Measurements from ENCODE around the gene KRT7. TPM values are rescaled to one million over a fixed set of nuclear protein-coding genes. Genes with fewer than 3 reads are reported as not detected.

Gene KRT7
- total RNA-seq, 1 experiment from 2014 or later = 10.0 TPM

- WGBS (ENCODE audit: extremely low coverage, insufficient read length, low lambda C conversion rate) = no CpG with 5 or more reads among the region's 4 CpGs
- no peaks in the 10 kb centered on the region for H3K36me3 Mint-ChIP-seq (ENCODE audit: insufficient read depth in 1 of 3, low read depth in 3 of 3)
Observed at GRCh38 chr12:52284562-52285171, 51.6 kb downstream of the KRT7 start.

More at GRCh38 chr12:52284562-52285171, 51.6 kb downstream of the KRT7 start:
- H3K23ac ChIP-seq (ENCODE audit: insufficient read length, low read depth, low read length) = no peak overlapping the region
- Mint-ChIP-seq H3K27ac (no peak overlapping the region), H3K9me3 (no peaks in the 10 kb centered on the region; a peak in 1 of 5 replicates), H3K4me3 (no peak overlapping the region), H3K4me1 (peaks cover 6% of the 10 kb centered on the region in 2 experiments; a peak in 3 of 4 replicates), H3K27me3 (ENCODE audit: low read depth) (peaks cover 7% of the 10 kb centered on the region)
- TF ChIP-seq, protein P1, sequence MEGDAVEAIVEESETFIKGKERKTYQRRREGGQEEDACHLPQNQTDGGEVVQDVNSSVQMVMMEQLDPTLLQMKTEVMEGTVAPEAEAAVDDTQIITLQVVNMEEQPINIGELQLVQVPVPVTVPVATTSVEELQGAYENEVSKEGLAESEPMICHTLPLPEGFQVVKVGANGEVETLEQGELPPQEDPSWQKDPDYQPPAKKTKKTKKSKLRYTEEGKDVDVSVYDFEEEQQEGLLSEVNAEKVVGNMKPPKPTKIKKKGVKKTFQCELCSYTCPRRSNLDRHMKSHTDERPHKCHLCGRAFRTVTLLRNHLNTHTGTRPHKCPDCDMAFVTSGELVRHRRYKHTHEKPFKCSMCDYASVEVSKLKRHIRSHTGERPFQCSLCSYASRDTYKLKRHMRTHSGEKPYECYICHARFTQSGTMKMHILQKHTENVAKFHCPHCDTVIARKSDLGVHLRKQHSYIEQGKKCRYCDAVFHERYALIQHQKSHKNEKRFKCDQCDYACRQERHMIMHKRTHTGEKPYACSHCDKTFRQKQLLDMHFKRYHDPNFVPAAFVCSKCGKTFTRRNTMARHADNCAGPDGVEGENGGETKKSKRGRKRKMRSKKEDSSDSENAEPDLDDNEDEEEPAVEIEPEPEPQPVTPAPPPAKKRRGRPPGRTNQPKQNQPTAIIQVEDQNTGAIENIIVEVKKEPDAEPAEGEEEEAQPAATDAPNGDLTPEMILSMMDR (conservative IDR thresholded peaks at IDR 0.05) = no peak
- no peak overlapping the region for H3K9ac ChIP-seq (ENCODE audit: extremely low read depth, insufficient read length, low read length)
- H3K4ac ChIP-seq (ENCODE audit: low read depth, low read length) = no peak overlapping the region
- H3T11ph ChIP-seq (ENCODE audit: low read length) = no peak overlapping the region
- H3K27ac ChIP-seq (ENCODE audit: insufficient read length, low read depth, low read length) = no peak overlapping the region
- H2BK120ac ChIP-seq (ENCODE audit: low read depth, low read length, poor library complexity, severe bottlenecking) = no peak overlapping the region
- DNase-seq = no peak
- no peak overlapping the region for H4K91ac ChIP-seq (ENCODE audit: insufficient read length, low read depth, low read length)
- no peaks in the 10 kb centered on the region for H3K23me2 ChIP-seq (ENCODE audit: insufficient read length, low read depth, low read length, poor library complexity, severe bottlenecking)
- no peaks in the 10 kb centered on the region for H4K20me1 ChIP-seq (ENCODE audit: control insufficient read depth, insufficient read depth, insufficient read length)
- H2BK20ac ChIP-seq (ENCODE audit: low read depth, low read length, poor library complexity, severe bottlenecking) = no peak overlapping the region
- no peak overlapping the region for H2AFZ ChIP-seq (ENCODE audit: low read length)
- H3K79me2 ChIP-seq (ENCODE audit: insufficient read depth, low read length) = no peaks in the 10 kb centered on the region
- no peak overlapping the region for H4K8ac ChIP-seq (replicated peaks; ENCODE audit: insufficient read length, low read depth, low read length)
- H3K27me3 ChIP-seq (ENCODE audit: insufficient read depth, low read length) = no peaks in the 10 kb centered on the region; the same call in 1 of the 2 replicates
- H3K79me1 ChIP-seq (ENCODE audit: insufficient read depth, low read depth, low read length, poor library complexity, severe bottlenecking) = no peaks in the 10 kb centered on the region
- H3K4me1 ChIP-seq (ENCODE audit: insufficient read depth, low read length) = no peaks in the 10 kb centered on the region
- no peak overlapping the region for H3K14ac ChIP-seq (ENCODE audit: insufficient read depth, low read length)
- H3K56ac ChIP-seq (ENCODE audit: insufficient read length, low read depth, low read length) = no peak overlapping the region
- no peak overlapping the region for H2AK5ac ChIP-seq (ENCODE audit: insufficient read length, low read length)
- H3K18ac ChIP-seq (ENCODE audit: insufficient read length, low read depth, low read length) = no peak overlapping the region
- H3K9me3 ChIP-seq (ENCODE audit: control insufficient read depth, low read depth, low read length) = no peaks in the 10 kb centered on the region
- no peak overlapping the region for H2BK15ac ChIP-seq (ENCODE audit: low read depth, low read length)
- H2BK12ac ChIP-seq (ENCODE audit: insufficient read length, low read depth, low read length) = no peak overlapping the region
- no peak overlapping the region for H3K4me2 ChIP-seq (ENCODE audit: insufficient read depth, insufficient read length, low read length)
- H2BK5ac ChIP-seq (ENCODE audit: insufficient read length, low read length) = no peak overlapping the region
- H4K5ac ChIP-seq (ENCODE audit: insufficient read length, low read depth, low read length) = no peak overlapping the region
